Muscle layer of colon (tissue), 2 donors: Measurements from ENCODE around the gene RBM43.

ENCODE experiments used
- H3K27ac ChIP-seq: one replicate; pipeline ENCODE4 v1.7.0; 2013; ENCODE audit warnings: low read depth, mild to moderate bottlenecking, low read length, moderate library complexity
- H3K27me3 ChIP-seq, 2 donors: one replicate each; pipeline ENCODE4 v1.7.0; 2013; ENCODE audit warnings: low read length in 2 of 2, mild to moderate bottlenecking in 2 of 2; ENCODE audit not compliant: insufficient read depth in 2 of 2, control insufficient read depth in 1 of 2
- H3K36me3 ChIP-seq: one replicate; pipeline ENCODE4 v1.7.0; 2013; ENCODE audit warnings: mild to moderate bottlenecking, low read length; ENCODE audit not compliant: insufficient read depth
- H3K4me1 ChIP-seq: one replicate; pipeline ENCODE4 v1.7.0; 2013; ENCODE audit warnings: mild to moderate bottlenecking, low read length; ENCODE audit not compliant: insufficient read depth
- H3K4me3 ChIP-seq, 2 donors: one replicate each; pipeline ENCODE4 v1.7.0; 2013; ENCODE audit warnings: low read length in 2 of 2, low read depth in 1 of 2, mild to moderate bottlenecking in 1 of 2, moderate library complexity in 1 of 2
- H3K9ac ChIP-seq: one replicate; pipeline ENCODE4 v1.7.0; 2013; ENCODE audit warnings: low read length
- H3K9me3 ChIP-seq: one replicate; pipeline ENCODE4 v1.7.0; 2013; ENCODE audit warnings: mild to moderate bottlenecking, low read length
- donor health status: abdominal sarcoma.
- donor health status: Adenocarcinoma of cecum.

The RBM43 gene

DNA sequence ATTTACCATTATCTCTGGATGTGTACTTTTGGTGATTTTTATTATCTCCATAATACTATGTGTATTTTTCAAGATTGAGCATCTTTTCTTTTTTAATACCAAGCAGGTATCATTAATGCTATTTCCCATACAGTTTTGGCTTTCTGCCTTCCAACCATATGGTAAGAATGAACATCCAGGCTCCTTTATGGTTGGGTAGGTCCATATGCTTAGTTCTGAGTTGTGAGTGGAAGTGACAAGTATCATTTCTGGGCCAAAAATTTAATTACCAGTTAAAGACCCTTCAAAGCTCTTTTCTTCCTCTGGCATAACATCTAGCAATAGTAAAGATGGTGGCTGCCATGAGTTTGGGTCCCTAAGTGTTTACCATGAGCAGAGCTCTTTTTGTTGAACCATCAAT, 4.3 kb upstream of the RBM43 start:
- Histone ChIP-seq H3K27ac (no peak overlapping the region), H3K4me3 (no peak overlapping the region), H3K9ac (no peak overlapping the region), H3K9me3 (no peaks in the 10 kb centered on the region), H3K36me3 (peaks cover 7% of the 10 kb centered on the region), H3K27me3 (no peaks in the 10 kb centered on the region), H3K4me1 (peaks cover 4% of the 10 kb centered on the region)

DNA sequence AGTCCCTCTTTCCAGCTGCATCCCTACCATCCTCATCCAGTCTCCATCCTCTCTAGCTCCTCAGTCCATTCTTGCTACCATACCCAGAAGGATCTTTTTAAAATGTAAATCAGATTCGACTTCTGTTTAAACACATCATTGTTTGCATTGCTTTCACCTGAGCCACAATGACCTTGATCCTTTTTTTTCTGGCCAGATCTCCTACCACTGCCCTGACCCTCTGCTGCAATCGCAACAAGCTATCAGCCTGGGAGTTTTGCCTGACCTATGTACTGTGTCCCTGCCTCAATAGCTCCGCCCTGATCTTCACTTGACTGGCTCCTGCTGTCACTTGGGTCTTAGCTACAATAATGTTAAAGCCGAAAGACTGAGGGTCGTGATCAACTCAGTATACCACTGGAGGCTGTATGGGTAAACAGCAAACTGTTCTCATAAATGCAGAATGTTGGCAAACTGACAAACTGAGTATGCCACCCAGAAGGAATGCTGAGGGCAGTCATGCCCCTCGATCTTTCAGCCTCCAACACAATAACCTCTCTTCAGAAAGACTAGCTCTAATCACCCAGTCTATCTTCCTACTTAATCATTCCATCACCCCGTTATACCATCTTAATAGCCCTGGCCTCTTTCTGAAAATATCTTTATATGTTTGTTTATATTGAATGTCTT, 2.6 kb upstream of the RBM43 start:
- Histone ChIP-seq H3K36me3 (no peaks in the 10 kb centered on the region), H3K4me3 (no peak overlapping the region), H3K27me3 (no peaks in the 10 kb centered on the region), H3K9me3 (no peaks in the 10 kb centered on the region), H3K9ac (no peak overlapping the region), H3K4me1 (peaks cover 4% of the 10 kb centered on the region), H3K27ac (no peak overlapping the region)

DNA sequence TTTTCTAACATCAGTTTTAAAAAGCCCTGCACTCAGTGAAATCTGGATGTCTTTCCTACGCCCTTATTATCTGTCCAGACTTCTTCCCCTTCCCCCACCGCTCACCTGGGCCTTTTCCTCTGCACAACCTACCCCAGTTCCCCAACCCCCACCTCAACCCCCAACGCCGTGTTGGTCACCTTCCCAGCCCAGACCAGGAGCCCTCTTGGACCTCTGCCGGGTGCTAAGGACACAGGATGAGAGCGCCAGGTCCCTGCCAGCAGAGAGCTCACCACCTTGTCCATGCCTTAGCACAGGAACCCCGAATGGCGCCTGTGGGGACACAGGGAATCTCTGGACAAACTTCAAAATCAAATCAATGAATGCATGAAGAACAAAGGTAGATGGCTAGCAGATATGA, 966 bp upstream of the RBM43 start:
- no peak overlapping the region for H3K27ac ChIP-seq
- H3K4me3 ChIP-seq: no peak overlapping the region
- no peaks in the 10 kb centered on the region for H3K27me3 ChIP-seq

DNA sequence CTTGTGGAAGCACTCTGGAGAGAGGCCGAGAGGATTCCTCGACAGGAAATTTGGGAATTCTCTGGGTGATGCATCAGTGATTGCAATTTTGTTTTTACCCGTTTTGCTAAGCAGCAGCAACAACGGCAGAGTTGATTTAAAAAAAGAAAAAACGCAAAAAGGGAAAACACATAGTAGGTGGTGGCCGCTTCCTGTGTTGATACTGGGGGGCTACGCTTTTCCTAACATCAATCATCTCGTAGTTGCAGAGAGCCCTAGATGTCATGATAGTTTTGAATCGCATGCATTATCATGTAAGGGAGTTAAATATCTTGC, 271 bp upstream of the RBM43 start:
- Histone ChIP-seq H3K9me3 (no peaks in the 10 kb centered on the region), H3K9ac (peak overlapping the region; percentile 94), H3K27ac (peak overlapping the region; percentile 97), H3K4me1 (peaks cover 7% of the 10 kb centered on the region), H3K4me3 (peak overlapping the region; percentile 96 to 99), H3K36me3 (no peaks in the 10 kb centered on the region), H3K27me3 (no peaks in the 10 kb centered on the region)

More for the DNA sequence above, 966 bp upstream of the RBM43 start:
- Histone ChIP-seq H3K4me1 (peaks cover 4% of the 10 kb centered on the region), H3K9ac (no peak overlapping the region), H3K36me3 (no peaks in the 10 kb centered on the region), H3K9me3 (no peaks in the 10 kb centered on the region)

DNA sequence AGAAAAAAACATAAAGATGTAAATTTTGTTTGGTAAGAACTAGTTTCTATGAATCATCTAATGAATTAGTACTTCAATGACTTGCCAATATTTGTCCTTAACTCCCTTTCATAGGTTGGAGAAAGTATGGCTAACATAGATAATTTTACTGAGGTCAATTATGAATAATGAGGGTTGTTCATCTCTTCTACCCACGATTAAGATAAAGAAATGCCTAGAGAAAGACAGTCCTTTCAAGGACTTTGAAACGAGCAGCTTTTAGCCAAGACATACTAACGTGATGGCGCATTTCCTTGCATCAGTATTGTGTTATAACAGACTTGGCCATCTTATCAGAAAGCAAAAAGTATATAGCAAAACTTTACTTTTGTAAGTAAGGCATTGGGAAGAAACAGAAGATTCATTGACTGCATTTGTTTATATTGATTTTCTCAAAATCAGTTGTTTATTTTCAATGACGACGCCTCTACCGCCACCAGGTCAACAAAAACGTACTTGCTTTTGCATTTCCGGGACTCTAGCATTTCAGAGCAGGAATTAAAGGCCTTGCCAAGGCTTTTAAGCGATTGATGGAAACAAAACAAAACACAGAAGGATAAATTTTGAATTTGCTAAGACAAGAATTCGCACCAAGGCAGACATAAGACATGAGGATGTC, 961 bp downstream of the RBM43 start:
- H3K4me3 ChIP-seq: peak overlapping the region; percentile 96 to 99
- H3K27me3 ChIP-seq: no peaks in the 10 kb centered on the region
- H3K9me3 ChIP-seq: no peaks in the 10 kb centered on the region
- H3K36me3 ChIP-seq: no peaks in the 10 kb centered on the region
- peak overlapping the region; percentile 97 for H3K27ac ChIP-seq
- peaks cover 11% of the 10 kb centered on the region for H3K4me1 ChIP-seq
- peak overlapping the region; percentile 94 for H3K9ac ChIP-seq

DNA sequence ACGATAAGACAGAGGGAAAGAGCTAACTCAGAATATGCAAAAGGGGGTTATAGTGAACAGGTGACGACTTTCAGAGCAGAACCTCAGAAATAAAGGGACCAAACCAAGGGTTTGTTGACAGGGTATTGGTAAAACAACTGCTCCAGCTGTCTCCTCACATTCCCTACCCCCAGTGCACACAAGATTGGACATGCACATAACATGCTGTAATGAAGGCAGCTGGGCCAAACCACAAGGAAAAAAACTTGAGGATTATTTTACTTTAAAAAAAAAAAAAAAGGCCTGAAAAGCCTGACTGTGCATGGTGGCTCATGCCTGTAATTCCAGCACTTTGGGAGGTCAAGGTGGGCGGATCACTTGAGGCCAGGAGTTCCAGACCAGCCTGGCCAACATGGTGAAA, 3.5 kb downstream of the RBM43 start:
- H3K27ac ChIP-seq: no peak overlapping the region
- no peaks in the 10 kb centered on the region for H3K9me3 ChIP-seq
- peaks cover 13% of the 10 kb centered on the region for H3K4me1 ChIP-seq
- H3K4me3 ChIP-seq: no peak overlapping the region
- H3K36me3 ChIP-seq: no peaks in the 10 kb centered on the region
- no peak overlapping the region for H3K9ac ChIP-seq
- no peaks in the 10 kb centered on the region for H3K27me3 ChIP-seq

DNA sequence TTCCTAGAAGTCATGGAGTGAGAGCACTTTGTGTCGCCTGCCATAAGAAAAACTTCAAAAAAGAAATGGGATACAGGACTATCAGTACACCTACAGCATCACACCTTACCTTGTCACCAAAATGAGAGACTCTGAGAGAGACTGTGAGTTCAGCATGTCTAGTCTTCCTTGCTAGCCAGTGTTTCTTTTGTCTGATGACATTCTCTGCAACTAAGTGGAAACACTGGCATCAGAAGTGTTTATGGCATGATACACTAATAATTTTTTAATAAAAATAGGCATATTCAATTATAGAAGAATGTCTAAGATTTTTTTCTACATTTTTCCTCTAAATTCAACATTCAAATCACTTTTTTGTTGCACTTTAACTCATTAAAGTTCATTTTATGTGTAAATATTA, 9.0 kb downstream of the RBM43 start:
- peaks cover 10% of the 10 kb centered on the region for H3K4me1 ChIP-seq
- H3K36me3 ChIP-seq: peaks cover 36% of the 10 kb centered on the region
- H3K4me3 ChIP-seq: no peak overlapping the region
- H3K27me3 ChIP-seq: no peaks in the 10 kb centered on the region
- H3K27ac ChIP-seq: no peak overlapping the region
- peaks cover 5% of the 10 kb centered on the region for H3K9me3 ChIP-seq
- H3K9ac ChIP-seq: no peak overlapping the region

DNA sequence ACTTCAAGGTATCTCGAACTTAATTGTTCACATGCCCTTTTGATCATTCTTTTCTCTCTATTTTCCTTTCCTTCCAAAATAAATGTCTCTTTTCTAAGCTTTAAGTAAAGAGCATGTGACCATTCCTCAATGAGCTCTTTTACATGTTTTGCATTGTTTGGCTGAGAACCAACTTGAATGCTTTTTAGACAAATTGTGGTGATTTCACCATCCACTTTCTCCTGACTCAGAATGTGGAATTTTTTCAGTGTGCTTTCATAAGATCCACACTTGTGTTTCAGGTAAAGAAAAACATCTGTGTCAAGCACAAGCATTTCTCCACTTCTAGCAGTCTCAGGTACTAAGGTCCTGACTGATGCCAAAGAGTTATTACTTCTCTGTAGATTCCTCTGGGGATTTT, 10.7 kb downstream of the RBM43 start:
- Histone ChIP-seq H3K4me1 (peaks cover 3% of the 10 kb centered on the region), H3K9me3 (peaks cover 5% of the 10 kb centered on the region), H3K27ac (no peak overlapping the region), H3K36me3 (peaks cover 36% of the 10 kb centered on the region), H3K27me3 (no peaks in the 10 kb centered on the region), H3K4me3 (no peak overlapping the region), H3K9ac (no peak overlapping the region)

DNA sequence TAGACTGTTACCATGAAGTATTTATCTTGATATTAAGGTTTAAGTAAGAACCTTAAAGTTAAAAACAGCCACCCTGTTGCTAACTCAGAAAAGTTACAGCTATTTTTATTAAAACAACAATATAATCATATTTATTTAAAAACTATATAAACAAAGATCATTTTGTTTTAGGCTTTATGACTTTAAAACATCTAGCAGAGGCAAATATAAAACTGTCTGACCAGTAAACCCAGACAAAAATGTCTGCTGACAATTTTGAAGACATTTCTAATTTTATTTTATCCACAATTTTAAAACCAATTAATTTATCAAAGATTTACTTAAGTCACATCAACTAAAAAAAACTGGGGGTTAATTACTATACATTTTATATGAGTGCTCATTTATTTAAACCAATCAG, 14.2 kb downstream of the RBM43 start:
- H3K36me3 ChIP-seq: peaks cover 34% of the 10 kb centered on the region
- H3K9me3 ChIP-seq: peaks cover 5% of the 10 kb centered on the region
- no peak overlapping the region for H3K27ac ChIP-seq
- H3K9ac ChIP-seq: no peak overlapping the region
- no peaks in the 10 kb centered on the region for H3K4me1 ChIP-seq
- no peak overlapping the region for H3K4me3 ChIP-seq
- no peaks in the 10 kb centered on the region for H3K27me3 ChIP-seq

DNA sequence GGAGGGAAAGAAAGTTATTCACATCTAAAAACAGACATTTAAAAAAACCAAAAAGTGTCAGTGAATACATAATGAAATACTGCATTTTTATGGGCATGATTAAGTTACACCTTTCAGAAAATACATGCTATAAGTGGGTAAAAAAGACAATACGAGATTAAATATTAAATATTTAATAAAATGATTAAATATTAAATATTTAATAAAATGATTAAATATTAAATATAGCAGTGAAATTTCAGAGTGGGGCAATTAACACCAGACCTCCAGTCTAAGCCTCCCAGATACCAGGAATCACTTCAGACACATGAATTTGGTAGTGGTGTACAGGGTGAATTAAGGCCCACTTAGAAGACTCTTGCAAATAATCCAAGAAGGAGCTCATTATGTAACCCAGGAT, 15.5 kb downstream of the RBM43 start:
- peaks cover 21% of the 10 kb centered on the region for H3K36me3 ChIP-seq
- no peak overlapping the region for H3K4me3 ChIP-seq
- H3K9me3 ChIP-seq: peaks cover 5% of the 10 kb centered on the region
- no peaks in the 10 kb centered on the region for H3K27me3 ChIP-seq
- H3K4me1 ChIP-seq: no peaks in the 10 kb centered on the region
- no peak overlapping the region for H3K9ac ChIP-seq
- no peak overlapping the region for H3K27ac ChIP-seq

DNA sequence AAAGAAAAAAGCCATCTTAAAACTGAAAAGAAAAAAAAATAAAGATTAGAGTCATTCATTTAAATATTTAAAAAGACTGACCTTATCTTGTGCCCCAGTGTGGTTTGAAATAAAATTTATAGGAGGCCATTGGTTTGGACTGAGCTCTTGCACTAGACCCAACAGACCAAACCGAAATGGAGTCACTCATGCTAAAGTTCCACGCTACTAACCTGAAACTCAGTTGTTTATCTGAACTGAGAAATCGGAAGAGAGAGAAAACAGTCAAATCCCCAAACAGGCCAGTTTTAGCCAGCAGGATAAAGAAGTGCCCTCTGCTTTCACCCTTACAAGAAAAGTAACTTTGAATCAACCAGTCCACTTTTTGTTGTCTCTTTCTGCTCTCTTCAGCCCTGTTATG, 18.2 kb downstream of the RBM43 start:
- Histone ChIP-seq H3K4me3 (no peak overlapping the region), H3K27ac (no peak overlapping the region), H3K9me3 (no peaks in the 10 kb centered on the region), H3K36me3 (peaks cover 2% of the 10 kb centered on the region), H3K27me3 (no peaks in the 10 kb centered on the region), H3K9ac (no peak overlapping the region), H3K4me1 (no peaks in the 10 kb centered on the region)

DNA sequence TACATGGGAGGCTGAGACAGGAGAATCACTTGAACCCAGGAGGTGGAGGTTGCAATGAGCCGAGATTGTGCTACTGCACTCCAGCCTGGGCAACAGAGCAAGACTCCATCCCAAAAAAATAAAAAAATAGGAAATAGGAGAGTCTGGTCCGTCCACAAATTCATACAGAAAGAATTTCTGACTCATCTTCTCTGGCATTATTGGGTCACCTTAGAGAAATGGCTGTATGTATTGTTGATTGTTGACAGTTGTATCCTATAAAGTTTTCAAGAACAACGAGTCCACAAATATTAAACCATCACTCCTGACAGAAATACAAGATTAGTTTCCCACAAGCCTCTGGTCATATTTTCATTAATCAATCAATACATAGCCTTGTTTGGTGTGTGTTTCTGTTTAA, 20.4 kb downstream of the RBM43 start:
- Histone ChIP-seq H3K4me1 (no peaks in the 10 kb centered on the region), H3K9me3 (no peaks in the 10 kb centered on the region), H3K36me3 (no peaks in the 10 kb centered on the region), H3K27ac (no peak overlapping the region), H3K4me3 (no peak overlapping the region), H3K27me3 (no peaks in the 10 kb centered on the region), H3K9ac (no peak overlapping the region)
